NCI-H2171 treated with DMSO at 0.1 percent for 48 hours (cell line): Measurements from ENCODE around the gene DPYD.

Experiments used
- DNase-seq: peaks from one replicate; lab custom pipeline; 2025; lab: John Stamatoyannopoulos, UW

The DPYD gene

GRCh38 chr1:97920832-97921571 is at the start of gene DPYD:
Gene DPYD (minus strand): TSS chr1:97921034. CDS start chr1:97920922, 112 bp downstream.
- DNase-seq, result peak; percentile 91

DNA sequence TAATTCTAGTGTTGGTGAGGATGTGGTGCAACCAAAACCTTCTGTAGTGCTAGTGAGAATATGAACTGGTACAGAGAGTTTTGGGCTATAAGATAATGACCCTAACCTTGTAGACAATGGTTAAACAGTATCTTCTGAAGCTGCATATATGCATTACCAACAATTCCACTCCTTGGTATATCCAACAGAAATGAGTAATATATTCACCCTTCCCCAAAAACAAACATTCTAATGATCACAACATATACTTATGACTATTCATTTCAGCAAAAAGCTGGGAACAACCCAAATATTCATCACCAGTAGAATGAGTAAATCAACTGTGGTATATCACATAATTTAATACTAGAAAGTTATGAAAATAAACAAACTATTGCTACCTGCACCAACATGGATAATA is 39.6 kb upstream of the DPYD start:
- no peak for DNase-seq

- no peak for DNase-seq
Measured at GRCh38 chr1:97947695-97948094, 26.9 kb upstream of the DPYD start.

GRCh38 chr1:97943354-97943753 is 22.5 kb upstream of the DPYD start:
- no peak for DNase-seq

DNA sequence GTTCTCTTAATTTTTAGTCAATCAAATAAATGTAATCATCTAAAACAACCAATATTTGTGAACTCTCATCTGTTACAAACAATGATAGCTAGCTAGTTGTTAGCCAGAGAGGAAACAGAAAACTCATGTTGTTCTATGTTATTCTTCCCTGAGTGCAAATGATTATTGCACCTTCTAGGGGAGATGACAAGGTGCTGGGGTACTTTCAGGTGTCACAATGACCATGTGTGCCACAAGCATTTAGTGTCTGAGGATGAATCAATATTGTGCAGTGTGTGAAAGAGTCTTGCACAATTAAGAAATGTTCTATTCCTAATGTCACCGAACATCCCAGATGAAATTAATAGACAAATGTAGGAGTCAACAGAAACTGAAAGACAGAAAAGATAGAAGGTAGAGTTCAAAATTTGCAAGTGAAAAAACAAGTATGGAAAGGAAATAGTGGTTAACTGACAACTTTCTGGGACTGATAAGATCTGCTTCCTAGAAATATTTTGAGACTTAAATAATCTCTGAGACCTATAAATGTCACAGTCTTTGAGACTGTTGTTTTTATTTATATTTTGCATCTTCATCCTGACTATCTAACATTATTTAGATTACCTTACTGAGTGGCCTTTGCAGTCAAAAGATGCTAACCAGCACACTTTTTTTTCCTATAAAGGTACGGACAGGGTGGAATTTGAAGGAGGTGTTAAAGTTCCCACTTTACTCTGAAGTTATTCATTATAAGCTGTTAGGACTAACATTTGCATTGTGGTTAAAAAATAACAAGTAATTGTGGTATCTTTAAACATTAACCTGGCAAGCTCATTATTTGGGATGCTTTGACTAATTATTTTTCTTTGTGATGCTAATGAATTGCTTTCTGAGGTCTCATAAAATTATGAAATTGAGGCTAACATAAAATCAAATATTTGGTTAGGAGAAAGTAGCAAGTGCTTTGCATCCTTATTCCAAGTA is 21.6 kb upstream of the DPYD start:
- no peak for DNase-seq

DNA sequence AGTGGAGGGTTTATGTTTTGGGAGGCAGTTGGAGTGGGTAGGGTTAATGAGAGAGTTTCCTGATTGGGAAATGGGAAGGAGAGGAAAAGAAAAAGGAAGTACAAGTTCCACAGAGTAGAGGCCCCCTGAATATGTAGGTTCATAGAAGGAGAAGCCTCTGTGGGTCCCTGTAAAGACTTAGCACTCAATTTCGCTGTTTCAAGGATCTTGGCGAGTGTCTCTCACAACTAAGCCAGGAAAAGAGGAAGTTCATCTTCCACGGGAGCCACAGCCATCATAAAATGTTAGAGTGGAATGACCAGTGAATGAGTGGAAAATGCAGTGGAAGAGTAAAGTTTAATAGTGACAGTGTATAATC is 17.4 kb upstream of the DPYD start:
- no peak for DNase-seq

DNA sequence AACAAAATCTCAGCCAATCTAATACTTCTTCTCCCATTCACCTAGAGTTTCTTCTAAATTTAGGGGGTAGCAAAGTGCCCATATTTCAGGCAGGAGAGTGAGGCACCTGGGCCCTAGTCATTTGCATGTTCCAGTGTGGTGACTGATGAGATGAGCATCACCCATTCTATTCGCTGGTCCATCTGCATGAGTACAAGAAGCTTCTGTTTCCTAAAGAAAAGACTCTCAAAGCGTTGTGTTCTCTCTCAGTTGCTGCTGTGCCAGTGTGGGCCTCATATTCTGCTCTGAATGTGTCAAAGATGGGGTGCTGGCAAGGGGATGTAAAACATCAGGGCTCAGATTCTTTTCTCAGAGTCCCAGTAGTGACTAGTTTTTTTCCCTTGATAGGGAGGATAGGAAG is 16.1 kb upstream of the DPYD start:
- no peak for DNase-seq

GRCh38 chr1:97934491-97934890 is 13.7 kb upstream of the DPYD start:
- DNase-seq, result peak; percentile 36

DNA sequence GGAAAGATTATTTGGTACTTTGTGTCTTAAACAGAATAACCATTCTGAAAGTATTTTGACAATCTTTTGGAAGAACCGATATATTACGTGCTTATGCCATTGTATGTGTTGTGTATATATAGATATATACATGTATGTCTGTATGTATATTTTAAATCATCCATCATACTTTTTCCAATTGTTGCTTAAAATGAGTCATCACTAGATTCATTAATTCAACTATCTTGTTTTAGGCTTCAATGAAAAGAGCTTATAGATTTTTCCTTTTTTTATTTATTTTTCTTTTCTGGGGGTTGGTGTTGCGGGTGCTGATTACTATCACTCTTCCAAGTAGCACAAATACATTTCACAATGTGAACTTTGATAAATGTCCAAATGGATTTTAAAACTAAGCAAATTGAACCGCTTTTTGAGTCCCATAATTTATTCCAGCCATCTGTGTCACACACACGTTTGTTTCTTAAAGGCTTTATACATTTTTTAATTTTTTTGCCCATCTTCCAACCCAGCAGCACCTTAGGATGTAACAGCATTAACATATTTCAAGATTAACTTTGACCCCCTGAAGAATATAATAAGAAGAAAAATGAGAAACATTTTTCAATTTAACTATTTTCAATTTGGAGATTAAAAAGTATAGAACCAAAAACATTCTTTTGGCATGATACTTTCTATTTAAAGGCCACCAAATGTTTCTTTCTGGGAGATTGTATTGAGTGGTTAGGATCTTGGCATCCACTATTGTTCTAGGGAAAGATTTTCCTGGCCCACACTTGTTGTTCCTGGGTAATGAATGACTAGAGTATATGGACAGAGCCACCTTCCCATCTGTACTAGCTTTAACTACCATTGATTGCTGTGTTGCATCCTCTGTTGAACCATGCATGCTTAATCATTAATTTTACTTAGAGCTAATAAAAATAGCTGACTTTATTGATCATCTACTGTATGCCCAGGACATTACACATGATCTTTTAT is 9.3 kb upstream of the DPYD start:
- DNase-seq, result no peak

DNA sequence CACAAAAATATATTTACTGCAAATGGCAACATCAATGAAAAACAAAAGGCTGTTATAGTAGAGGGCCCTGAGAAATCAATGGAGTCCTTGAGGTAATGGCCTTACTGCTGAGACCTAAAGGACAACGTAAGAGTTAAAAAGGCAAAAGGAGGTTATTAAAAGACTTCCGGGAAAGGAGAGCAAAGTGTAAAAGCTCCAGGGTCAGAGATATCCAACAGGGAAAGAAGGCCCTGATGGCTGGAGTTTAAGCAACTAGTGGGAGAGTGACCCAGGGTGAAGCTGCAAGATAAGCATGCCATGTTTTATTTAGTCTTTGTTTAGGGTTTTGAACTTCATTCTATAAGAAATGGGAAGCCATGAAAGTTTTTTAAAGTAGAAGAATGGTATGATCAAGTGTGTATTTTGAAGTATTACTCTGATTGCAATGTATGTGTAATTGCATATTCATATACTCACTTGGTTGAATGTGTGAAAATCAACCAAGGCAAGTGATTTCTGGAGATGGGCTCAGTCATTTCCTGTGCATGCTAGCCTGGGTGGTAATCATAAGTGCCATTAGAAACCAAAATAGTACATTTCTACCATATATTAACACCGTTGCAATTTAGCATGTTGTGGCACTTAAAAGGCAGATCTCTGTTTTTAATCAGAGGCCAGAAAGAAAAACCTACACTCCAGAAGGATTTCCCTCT is 5.3 kb upstream of the DPYD start:
- no peak for DNase-seq

GRCh38 chr1:97925151-97925550 is 4.3 kb upstream of the DPYD start:
- DNase-seq, result peak; percentile 78

GRCh38 chr1:97923811-97924210 is 3.0 kb upstream of the DPYD start:
- peak; percentile 48 for DNase-seq

- DNase-seq, result peak; percentile 34
Measured at GRCh38 chr1:97920276-97920831, 480 bp downstream of the DPYD start.

DNA sequence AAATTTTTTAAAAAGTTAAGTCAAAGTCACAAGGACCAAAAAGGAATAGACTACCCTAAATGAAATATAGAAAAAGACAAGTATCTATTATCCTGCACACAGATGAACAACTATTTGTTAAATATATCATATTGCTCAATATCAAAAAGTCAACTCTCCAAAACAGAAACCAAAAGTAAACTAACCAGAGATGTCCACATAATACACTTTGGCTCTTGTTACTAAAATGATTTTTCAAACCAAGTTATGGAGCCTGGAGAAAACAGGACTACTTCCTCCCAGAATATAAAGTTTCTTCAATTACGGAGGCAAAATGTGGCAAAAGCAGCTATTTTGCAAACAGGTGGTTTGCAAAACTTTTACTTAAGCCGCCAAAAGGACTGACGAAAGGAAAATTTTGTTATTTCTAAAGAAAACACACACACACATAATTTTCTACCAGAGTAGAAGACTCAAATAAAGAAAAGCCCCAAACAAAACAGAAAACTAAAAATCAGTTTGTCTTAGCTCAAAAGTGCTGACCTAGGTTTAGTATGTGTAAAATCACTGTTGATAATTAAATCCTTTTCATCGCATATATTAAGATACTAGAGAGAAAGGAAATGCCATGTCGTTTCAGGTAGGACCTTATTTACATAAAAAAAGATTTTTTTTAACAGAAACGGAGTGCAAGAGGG is 1.1 kb downstream of the DPYD start:
- no peak for DNase-seq

DNA sequence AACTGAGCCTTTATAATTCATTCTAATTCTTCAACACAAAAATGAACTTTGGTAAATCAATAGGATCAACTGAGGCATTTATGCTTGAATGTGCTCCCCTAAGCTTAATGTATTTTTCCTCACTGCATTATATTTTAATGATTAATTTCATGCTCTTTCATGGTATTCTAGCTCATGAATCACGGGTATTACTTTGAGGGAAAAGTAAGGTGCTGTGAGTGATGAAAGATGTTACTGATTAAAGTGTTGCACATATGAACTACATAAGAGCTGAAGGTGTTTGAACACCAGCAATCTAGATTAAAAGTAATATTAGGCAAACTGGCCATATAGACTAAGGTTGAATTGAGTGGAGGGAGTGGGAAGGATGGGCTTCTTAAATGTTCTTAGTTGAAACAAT is 1.9 kb downstream of the DPYD start:
- DNase-seq, result no peak

DNA sequence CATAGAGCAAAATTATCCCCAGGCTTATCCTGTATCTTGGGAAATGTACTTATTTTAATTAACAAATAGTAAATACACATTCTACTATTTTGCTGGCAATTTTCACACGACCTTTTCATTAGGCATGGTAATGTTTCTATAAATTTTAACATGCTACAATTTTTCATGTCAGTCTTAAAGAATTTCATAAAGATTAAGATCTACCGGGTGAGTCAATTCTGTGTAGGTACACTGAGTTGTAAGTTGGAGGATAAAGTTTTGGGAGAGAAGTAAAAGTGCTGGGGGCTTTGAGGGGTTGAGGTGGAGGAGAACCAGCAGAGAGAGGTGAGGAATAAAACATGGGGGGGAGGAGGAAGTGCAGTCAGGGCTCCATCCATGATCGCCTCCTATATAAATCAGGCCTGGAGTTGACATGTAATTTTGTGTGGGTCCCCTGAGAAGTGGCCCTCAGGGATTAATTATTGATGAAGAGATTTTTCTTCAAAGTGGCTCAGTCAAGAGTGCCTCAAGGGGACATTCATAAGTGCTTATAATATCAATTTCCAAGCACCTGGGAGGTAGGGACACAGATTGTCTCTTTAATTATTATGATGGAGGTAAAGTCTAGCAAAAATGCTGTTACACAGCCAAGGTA is 7.2 kb downstream of the DPYD start:
- peak; percentile 10 for DNase-seq

DNA sequence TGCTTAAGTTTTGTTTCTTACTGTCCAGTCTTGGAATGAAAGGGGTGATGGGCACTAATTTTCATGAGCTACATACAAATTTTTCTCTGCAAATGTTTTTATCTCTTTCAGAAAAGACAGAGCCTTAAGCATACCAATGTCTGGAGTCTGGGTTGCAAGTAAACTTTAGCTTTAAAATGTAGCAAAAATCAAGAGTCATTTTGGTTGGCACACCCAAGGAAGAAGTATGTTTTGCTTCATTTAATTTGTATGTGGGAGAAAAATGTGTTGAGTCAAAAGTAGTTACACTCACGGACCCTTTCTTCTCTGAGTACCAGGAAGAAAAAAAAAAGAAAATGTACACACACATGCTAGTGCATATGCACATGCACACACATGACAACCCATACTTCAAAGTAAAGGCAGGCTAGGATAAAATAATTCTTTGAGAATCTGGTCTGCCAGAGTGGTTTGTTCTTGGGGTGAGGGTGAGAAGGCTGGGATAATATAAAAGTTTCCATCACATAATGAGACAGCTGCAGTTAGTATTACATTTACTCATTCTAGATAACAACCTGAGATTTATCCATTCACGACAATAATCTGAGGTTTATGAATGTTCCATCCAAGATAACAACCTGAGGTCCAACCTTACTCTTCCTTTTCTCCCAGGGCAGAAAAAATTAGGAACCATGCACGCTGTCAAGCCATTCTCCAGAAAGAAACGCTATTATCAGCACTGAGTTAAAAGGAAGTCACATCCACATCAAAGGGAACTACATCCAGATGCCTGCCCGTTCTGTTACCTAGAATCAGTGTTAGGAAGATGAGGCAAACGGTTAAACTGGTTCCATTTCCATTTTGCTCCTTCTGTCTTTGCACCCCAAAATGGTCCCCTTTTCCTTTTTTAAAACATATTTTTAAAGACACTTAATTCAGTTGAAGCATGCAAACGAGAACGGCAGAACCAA is 9.3 kb downstream of the DPYD start:
- no peak for DNase-seq

GRCh38 chr1:97909266-97909665 is 11.6 kb downstream of the DPYD start:
- DNase-seq, result no peak

GRCh38 chr1:97907886-97908285 is 12.9 kb downstream of the DPYD start:
- DNase-seq, result no peak
